Transverse colon (tissue), 4 donors: ENCODE measurements around the gene SMURF2.

Experiments used
- EP300 ChIP-seq: sonication (generic); formaldehyde crosslinking; IDR thresholded peaks from one replicate; pipeline ENCODE4 v1.6.1; 2017; ENCODE audit warnings: antibody characterized with exemption, low read depth
- POLR2A ChIP-seq: fragments of 450-650 bp; IDR thresholded peaks from one replicate; pipeline ENCODE4 v1.6.1; 2016; ENCODE audit warnings: antibody characterized with exemption, mild to moderate bottlenecking, moderate library complexity
- POLR2AphosphoS5 ChIP-seq, 3 donors: sonication (generic); formaldehyde crosslinking; IDR thresholded peaks; one replicate each; pipeline ENCODE4 v1.6.1; 2016; ENCODE audit warnings: antibody characterized with exemption in 3 of 3
- TF ChIP-seq, protein P1 (sequence below), 5 experiments: fragments of 200-600 bp in 3 of 5; fragments of 450-650 bp in 2 of 5; sonication (generic) in 3 of 5; IDR thresholded peaks; 1 replicate in 2 of 5; 2 replicates in 3 of 5; pipeline ENCODE4 v1.5.1; 2016 to 2017; ENCODE audit warnings: antibody characterized with exemption in 5 of 5, inconsistent platforms in 3 of 5, mild to moderate bottlenecking in 2 of 5, moderate library complexity in 1 of 5

DNA sequence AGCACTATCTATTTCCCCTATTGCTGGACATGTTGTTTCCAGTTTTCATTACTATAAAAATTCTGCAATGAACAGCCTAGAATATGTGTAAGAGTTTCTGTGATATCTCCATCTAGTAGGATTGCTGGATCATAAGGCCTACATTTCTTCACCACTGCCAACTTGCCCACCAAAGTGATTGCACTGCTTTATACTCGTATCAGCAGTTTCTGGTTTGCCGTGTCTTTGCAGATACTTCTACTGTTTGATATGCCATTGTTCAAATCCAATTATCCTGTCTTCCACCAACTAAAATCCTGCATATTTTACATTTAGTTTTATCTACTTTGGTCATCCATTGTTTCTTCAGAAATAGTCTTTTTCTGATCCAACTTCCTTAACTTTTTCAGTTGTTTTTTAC lies 134.2 kb downstream of the SMURF2 start:
- TF ChIP-seq POLR2A: no peak
- TF ChIP-seq, protein P1, sequence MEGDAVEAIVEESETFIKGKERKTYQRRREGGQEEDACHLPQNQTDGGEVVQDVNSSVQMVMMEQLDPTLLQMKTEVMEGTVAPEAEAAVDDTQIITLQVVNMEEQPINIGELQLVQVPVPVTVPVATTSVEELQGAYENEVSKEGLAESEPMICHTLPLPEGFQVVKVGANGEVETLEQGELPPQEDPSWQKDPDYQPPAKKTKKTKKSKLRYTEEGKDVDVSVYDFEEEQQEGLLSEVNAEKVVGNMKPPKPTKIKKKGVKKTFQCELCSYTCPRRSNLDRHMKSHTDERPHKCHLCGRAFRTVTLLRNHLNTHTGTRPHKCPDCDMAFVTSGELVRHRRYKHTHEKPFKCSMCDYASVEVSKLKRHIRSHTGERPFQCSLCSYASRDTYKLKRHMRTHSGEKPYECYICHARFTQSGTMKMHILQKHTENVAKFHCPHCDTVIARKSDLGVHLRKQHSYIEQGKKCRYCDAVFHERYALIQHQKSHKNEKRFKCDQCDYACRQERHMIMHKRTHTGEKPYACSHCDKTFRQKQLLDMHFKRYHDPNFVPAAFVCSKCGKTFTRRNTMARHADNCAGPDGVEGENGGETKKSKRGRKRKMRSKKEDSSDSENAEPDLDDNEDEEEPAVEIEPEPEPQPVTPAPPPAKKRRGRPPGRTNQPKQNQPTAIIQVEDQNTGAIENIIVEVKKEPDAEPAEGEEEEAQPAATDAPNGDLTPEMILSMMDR (IDR thresholded peaks at IDR 0.05): no peak
- TF ChIP-seq POLR2AphosphoS5 (IDR thresholded peaks at IDR 0.05): no peak
- no peak for TF ChIP-seq EP300
